ENCODE data around the gene C2CD2L. TPM values are rescaled to one million over a fixed set of nuclear protein-coding genes. Genes with fewer than 3 reads are reported as not detected.

The C2CD2L gene
- total RNA-seq, 1 experiment from 2014 or later: 6.4 TPM

DNA sequence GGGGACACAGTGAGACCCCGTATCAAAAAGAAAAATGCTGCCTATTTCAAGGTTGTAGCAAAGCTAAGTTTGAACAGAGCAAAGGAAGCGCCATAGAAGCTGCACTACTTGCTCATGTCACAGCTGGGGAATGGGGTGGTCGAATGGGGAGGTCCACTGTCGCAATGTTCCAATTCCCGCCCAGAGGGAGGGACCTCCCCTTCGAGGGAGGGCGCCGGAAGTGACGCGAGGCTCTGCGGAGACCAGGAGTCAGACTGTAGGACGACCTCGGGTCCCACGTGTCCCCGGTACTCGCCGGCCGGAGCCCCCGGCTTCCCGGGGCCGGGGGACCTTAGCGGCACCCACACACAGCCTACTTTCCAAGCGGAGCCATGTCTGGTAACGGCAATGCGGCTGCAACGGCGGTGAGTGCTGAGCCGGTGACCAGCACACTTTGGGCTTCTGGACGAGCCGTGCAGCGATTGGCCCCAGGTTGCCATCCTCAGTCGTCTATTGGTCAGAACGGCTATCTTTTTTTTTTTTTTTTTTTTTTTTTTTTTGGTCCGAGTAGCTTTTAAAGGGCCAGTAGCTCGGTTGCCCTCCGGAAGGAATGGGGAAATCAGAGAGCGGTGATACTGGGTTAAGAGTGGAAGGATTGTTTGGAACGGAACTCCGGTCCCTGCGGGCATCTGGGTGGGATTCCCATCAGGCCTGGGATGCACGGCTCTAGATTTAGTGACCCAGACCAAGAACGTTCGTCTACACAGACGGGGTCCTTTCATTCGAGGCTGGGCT is 22.3 kb upstream of the C2CD2L start, which contains the start of gene HMBS:
Gene HMBS (plus strand): TSS at position 219 of the 774 bp plus-strand sequence. CDS start 153 bp downstream, at position 372.
- peak within 1 kb of the TSS; percentile 98 for H3K4me3 Mint-ChIP-seq
- POLR2A ChIA-PET: interaction anchor here (0.6 to 2.5 kb wide), 12 partner anchors 8 to 261 kb away, joined by 3 to 19 read pairs (median 7); partner anchors contain the start of genes C2CD2L, DPAGT1, HINFP and RPS25
- TF ChIP-seq ZNF396 (CRISPR knock-in tag; IDR thresholded peaks at IDR 0.05; ENCODE audit: borderline replicate concordance) (no peak), NR1H2 (CRISPR knock-in tag; IDR thresholded peaks at IDR 0.05) (no peak), TP53 (CRISPR knock-in tag; IDR thresholded peaks at IDR 0.05) (no peak), JUN (CRISPR knock-in tag; IDR thresholded peaks at IDR 0.05) (no peak), TEAD1 (CRISPR knock-in tag; IDR thresholded peaks at IDR 0.05) (no peak; the same call in 1 of the 2 replicates), FOXP4 (CRISPR knock-in tag; IDR thresholded peaks at IDR 0.05) (peak; percentile 44; the same call in 1 of the 2 replicates), AFF4 (CRISPR knock-in tag; IDR thresholded peaks at IDR 0.05; ENCODE audit: borderline replicate concordance) (no peak), ARID4B (CRISPR knock-in tag; IDR thresholded peaks at IDR 0.05; ENCODE audit: borderline replicate concordance) (no peak), TEAD4 (CRISPR knock-in tag; IDR thresholded peaks at IDR 0.05) (no peak; the same call in 1 of the 2 replicates), IRF1 (CRISPR knock-in tag; IDR thresholded peaks at IDR 0.05) (no peak), ZNF532 (CRISPR knock-in tag; IDR thresholded peaks at IDR 0.05; ENCODE audit: borderline replicate concordance) (no peak), FOXJ3 (CRISPR knock-in tag; IDR thresholded peaks at IDR 0.05; ENCODE audit: borderline replicate concordance) (no peak), NFATC4 (CRISPR knock-in tag; IDR thresholded peaks at IDR 0.05) (no peak), MYBL2 (CRISPR knock-in tag; IDR thresholded peaks at IDR 0.05) (peak; percentile 35; the same call in 1 of the 2 replicates), ZNF232 (CRISPR knock-in tag; IDR thresholded peaks at IDR 0.05) (no peak), NFE2L1 (CRISPR knock-in tag; IDR thresholded peaks at IDR 0.05) (peak; percentile 48; the same call in 1 of the 2 replicates)
- TF ChIP-seq, protein P1, sequence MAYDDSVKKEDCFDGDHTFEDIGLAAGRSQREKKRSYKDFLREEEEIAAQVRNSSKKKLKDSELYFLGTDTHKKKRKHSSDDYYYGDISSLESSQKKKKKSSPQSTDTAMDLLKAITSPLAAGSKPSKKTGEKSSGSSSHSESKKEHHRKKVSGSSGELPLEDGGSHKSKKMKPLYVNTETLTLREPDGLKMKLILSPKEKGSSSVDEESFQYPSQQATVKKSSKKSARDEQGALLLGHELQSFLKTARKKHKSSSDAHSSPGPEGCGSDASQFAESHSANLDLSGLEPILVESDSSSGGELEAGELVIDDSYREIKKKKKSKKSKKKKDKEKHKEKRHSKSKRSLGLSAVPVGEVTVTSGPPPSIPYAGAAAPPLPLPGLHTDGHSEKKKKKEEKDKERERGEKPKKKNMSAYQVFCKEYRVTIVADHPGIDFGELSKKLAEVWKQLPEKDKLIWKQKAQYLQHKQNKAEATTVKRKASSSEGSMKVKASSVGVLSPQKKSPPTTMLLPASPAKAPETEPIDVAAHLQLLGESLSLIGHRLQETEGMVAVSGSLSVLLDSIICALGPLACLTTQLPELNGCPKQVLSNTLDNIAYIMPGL (CRISPR knock-in tag; IDR thresholded peaks at IDR 0.05): no peak

More for the DNA sequence above, 22.3 kb upstream of the C2CD2L start, which contains the start of gene HMBS:
- H3K4me1 Mint-ChIP-seq: peaks cover 3% of the 10 kb centered on the region; the same call in 1 of the 2 replicates
- no peaks in the 10 kb centered on the region for H3K27me3 Mint-ChIP-seq (ENCODE audit: low read depth)
- DNase-seq (ENCODE audit: low spot score) (peak; percentile 87), ATAC-seq (peak; percentile 89)
- H3K36me3 Mint-ChIP-seq: peaks cover 13% of the 10 kb centered on the region
- no peaks in the 10 kb centered on the region for H3K9me3 Mint-ChIP-seq
- peak within 1 kb of the TSS; percentile 98 for H3K27ac Mint-ChIP-seq
- CTCF ChIA-PET: interaction anchor here (0.6 to 2.0 kb wide), 9 partner anchors 11 to 253 kb away, joined by 3 to 16 read pairs (median 4); partner anchors contain the start of genes CBL, DPAGT1 and VPS11
